NCI-H187 (cell line): ENCODE data around the gene SHOX.
"Not testable (repeated sequence)": the region's sequence is repeated elsewhere in the genome, so short reads cannot be mapped to it uniquely, and the experiment has no call there.

Source experiments
- DNase-seq, 2 experiments: peaks; one replicate each; lab custom pipeline; 2025; lab: John Stamatoyannopoulos, UW

SHOX gene

DNA sequence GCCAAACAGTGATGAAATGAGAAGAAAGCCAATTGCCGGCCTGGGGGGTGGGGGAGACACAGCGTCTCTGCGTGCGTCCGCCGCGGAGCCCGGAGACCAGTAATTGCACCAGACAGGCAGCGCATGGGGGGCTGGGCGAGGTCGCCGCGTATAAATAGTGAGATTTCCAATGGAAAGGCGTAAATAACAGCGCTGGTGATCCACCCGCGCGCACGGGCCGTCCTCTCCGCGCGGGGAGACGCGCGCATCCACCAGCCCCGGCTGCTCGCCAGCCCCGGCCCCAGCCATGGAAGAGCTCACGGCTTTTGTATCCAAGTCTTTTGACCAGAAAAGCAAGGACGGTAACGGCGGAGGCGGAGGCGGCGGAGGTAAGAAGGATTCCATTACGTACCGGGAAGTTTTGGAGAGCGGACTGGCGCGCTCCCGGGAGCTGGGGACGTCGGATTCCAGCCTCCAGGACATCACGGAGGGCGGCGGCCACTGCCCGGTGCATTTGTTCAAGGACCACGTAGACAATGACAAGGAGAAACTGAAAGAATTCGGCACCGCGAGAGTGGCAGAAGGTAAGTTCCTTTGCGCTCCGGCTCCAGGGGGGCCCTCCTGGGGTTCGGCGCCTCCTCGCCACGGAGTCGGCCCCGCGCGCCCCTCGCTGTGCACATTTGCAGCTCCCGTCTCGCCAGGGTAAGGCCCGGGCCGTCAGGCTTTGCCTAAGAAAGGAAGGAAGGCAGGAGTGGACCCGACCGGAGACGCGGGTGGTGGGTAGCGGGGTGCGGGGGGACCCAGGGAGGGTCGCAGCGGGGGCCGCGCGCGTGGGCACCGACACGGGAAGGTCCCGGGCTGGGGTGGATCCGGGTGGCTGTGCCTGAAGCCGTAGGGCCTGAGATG, at the start of gene SHOX:
Gene SHOX (plus strand): TSS at position 180 of the 885 bp plus-strand sequence. CDS start 107 bp downstream, at position 287.
- DNase-seq = no peak

DNA sequence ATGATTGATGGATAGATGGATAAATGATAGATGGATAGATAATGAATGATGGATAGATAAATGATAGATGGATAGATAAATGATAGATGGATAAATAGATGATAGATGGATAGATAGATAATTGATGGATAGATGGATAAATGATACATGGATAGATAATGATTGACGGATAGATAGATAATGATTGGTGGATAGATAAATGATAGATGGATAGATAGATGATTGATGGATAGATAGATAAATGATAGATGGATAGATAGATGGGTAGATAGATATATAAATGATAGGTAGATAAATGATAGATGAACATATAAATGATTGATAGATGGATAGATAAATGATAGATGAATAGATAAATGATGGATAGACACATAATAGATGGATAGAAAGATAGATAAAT, 49.5 kb upstream of the SHOX start:
- no peak for DNase-seq

DNA sequence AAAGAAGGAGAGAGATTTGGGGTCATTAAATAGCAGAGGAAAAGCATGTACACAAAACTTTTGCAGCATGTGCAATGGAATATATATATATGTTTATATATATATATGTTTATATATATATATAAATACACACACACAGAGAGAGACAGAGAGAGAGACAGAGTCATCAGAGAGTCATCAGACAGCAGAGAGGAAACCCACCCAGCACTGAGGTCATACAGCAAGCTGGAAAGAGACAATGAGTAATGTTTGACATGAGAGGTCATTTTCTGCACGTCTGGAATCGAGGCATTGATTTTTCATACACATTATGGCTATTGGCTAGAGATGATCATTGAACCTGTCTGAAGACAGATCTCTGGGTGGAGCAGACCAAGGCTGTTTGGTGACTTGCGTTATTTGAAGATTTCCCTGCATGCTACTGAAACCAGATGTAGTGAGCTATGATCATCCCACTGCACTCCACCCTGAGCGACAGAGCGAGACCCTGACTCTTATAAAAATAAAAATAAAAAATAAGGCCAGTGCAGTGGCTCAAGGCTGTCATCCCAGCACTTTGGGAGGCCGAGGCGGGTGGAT, 48.8 kb upstream of the SHOX start:
- no peak for DNase-seq

DNA sequence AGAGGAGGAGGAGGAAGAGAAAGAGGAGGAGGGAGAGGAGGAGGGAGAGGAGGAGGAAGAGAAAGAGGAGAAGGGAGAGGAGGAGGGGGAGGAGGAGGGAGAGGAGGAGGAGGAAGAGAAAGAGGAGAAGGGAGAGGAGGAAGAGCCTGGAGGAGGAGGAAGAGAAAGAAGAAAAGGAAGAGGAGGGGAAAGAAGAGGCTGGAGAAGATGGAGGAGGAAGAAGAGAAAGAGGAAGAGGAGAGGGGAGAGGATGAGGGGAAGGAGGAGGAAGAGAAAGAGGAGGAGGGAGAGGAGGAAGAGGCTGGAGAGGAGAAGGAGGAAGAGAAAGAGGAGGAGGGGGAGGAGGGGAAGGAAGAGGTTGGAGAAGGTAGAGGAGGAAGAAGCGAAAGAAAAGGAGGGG, 46.0 kb upstream of the SHOX start:
- no peak for DNase-seq

DNA sequence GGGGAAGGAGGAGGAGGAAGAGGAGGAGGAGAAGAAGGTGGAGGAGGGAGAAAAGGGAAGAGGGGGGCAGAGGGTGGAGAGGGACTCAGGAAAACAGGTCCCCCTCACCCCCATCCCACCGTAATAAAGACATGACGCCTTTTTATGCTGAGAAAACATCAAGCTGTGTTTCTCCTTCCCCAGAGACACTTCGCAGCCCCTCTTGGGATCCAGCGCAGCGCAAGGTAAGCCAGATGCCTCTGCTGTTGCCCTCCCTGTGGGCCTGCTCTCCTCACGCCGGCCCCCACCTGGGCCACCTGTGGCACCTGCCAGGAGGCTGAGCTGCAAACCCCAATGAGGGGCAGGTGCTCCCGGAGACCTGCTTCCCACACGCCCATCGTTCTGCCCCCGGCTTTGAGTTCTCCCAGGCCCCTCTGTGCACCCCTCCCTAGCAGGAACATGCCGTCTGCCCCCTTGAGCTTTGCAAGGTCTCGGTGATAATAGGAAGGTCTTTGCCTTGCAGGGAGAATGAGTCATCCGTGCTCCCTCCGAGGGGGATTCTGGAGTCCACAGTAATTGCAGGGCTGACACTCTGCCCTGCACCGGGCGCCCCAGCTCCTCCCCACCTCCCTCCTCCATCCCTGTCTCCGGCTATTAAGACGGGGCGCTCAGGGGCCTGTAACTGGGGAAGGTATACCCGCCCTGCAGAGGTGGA, 45.3 kb upstream of the SHOX start:
- DNase-seq = no peak

DNA sequence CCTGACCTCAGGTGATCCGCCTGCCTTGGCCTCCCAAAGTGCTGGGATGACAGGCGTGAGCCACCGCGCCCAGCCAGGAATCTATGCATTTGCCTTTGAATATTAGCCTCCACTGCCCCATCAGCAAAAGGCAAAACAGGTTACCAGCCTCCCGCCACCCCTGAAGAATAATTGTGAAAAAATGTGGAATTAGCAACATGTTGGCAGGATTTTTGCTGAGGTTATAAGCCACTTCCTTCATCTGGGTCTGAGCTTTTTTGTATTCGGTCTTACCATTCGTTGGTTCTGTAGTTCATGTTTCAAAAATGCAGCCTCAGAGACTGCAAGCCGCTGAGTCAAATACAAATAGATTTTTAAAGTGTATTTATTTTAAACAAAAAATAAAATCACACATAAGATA, 44.2 kb upstream of the SHOX start:
- DNase-seq = no peak

DNA sequence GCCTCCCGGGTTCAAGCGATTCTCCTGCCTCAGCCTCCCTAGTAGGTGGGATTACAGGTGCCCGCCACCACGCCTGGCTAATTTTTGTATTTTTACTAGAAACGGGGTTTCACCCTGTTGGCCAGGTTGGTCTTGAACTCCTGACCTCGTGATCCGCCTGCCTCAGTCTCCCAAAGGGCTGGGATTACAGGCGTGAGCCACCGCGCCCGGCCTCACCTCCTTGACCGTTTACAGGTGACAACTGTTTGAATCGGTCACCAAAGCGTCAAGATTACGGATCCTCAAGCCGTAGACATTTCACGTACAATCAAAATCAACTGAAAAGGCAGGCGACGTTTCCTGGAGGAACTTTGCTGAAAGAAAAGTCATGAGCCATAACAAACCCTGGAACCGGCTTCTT, 41.3 kb upstream of the SHOX start:
- DNase-seq = not testable (repeated sequence)

DNA sequence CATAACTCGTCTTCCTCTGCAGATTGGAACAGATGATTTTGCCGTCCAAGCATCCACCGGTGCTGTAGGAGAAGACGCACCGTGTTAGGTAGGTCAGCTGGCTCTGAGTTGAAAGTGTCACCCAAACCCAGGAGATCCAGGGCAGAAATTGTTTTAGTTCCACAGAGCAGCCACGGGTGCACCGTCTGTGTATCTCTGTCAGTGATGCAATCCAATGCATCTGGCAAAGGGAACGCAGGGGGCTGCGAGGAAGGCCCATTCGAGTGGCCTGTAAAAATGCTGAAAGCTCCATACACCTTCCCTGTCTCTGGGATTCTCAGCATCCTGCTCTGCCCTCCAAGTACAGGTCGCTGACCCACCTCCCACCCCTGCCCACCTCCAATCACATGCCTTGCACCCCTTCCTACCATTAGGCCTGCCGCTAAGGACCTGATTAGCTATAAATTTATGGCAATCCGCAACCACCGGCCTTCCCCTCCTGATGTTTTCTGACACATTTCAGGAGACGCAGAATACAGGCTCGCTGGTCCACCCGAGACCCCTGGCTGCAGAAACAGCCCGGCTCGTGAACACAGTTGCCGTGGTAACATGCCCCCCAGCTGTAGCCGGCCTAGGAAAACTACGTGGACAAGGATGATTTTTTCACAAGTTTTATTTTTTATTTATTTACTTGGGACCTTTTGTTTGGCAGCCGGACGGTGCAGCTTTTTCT, 39.7 kb upstream of the SHOX start:
- DNase-seq = no peak

DNA sequence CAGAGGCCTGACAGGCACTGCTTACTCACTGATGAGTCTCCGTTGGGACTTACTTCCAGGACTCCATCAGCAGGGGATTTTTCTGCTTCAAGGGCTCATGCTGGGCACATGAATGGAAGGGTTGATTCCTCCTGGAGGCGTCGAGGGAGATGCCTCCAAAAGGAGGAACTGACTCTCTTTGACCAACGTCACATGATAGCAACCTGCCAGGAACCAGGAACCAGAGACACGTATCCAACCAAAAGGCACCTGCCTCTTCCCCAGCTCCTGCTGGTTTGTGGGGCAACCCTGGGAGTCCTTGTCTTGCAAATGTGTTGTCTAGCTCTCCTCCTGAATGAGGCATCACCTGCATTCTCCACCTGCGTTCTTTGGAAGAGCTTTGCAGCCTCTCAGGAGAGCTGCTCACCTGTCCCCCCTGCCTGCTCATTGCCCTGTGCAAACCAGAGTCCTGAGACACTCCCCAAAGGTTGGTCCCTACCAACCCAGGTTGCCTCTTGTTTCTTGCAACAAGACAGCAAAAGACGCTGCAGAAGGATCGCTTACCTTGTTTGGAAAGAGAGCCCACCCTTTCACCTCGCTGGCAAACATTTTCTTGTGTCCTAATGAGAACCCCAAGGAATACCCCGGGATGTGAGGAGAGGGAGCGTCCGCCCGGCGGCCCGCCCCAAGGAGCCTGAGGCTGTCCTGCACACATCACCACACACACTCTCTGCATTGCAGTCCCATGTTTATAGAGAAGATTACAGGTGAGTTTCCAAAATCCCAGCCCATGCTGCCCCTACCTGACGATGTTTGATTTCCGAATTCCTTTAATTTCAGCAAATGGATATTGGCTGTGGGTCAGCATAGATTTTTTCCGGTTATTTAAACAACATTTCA, 30.5 kb upstream of the SHOX start:
- no peak for DNase-seq

DNA sequence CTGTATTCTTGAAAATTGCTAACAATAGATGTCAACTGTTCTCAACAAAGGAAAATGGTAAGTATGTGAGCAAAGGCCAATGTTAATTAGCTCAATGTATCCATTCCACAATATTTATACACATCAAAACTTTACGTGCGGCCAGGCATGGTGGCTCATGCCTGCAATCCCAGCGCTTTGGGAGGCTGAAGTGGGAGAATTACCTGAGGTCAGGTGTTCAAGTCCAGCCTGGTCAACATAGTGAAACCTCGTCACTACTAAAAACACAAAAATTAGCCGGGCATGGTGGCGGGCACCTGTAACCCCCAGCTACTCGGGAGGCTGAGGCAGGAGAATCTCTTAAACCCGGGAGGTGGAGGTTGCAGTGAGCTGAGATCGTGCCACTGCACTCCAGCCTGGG, 27.6 kb upstream of the SHOX start:
- not testable (repeated sequence) for DNase-seq

DNA sequence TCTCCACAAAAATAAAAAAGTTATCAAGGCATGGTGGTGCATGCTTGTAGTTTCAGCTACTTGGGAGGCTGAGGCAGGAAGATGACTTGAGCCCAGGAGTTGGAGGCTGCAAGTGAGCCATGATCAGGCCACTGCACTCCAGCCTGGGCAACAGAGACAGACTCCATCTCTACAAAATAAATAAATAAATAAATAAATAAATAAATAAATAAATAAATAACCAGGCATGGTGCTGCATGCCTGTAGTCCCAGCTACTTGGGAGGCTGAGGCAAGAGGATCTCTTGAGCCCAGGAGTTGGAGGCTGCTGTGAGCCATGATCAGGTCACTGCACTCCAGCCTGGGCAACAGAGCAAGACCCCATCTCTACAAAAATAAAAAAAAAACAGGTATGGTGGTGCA, 26.0 kb upstream of the SHOX start:
- DNase-seq = not testable (repeated sequence)

DNA sequence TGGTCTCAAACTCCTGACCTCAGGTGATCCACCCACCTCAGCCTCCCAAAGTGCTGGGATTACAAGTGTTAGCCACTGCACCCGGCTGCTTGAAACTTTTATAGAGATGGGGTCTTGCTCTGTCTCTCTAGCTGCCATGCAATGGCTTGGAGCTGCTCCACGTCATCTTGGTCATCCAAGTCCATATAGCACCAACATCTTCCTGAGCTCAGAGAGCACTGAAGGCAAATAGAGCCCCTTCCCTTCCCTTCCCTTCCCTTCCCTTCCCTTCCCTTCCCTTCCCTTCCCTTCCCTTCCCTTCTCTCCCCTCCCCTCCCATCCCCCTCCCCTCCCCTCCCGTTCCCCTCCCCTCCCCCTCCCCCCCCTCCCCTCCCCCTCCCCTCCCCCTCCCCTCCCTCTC, 22.5 kb upstream of the SHOX start:
- DNase-seq = not testable (repeated sequence)

DNA sequence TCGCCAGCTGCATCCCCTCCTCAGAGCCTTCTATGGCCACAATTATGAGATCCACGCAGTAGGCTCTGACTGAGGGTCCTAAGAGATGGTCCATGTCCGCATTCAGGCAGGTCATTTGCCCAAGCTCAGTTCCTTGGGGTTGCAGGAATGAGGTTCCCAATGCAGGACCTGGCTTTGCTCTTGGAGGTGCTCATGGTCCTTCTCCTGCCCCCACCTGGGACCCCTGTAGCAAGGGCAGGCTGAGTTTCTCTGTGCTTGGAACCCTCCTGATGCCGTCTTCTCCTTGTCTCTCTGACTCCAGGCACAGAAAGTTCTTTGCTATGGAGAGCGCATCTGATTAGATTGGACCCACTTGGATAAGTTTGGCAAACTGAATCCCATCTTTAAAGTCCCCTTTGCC, 16.5 kb upstream of the SHOX start:
- no peak for DNase-seq

DNA sequence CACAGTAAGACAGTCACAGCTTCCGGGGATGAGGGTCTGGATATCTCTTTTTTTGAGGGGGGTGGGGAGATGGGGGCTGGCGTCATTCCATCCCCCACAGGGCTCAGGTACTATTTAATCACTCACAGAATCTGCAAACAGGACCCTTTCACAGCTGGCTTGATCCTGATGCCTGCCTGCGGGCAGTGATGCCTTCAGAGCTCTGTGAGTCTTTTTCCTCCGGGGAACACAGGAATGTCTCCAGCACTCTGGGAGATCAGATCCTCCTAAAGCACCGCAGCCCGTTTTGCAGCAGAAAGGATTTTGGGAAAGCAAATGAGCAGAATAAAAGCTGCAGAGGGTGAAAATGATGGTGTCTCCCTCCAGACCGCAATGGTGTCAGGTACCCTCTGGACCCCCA, 13.2 kb upstream of the SHOX start:
- no peak for DNase-seq

DNA sequence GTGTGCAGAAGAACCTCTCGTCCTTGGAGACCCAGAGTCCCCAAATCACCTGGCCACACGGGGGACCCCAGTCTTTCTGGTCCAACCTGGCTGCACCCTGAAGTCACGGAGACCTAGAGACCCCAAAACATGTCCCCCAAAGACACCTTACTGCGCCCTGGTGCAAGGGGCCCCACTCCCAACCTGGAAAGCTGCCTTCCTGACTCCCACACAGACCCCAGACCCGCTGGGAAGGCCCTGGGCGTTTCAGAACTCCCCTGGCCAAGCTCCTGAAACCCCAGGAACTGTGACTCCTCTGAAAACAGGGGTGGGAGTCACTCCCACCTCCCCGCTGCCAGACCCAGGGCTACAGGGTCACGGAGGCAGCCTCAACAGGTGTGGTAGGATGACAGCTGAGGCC, 12.7 kb upstream of the SHOX start:
- DNase-seq = no peak

DNA sequence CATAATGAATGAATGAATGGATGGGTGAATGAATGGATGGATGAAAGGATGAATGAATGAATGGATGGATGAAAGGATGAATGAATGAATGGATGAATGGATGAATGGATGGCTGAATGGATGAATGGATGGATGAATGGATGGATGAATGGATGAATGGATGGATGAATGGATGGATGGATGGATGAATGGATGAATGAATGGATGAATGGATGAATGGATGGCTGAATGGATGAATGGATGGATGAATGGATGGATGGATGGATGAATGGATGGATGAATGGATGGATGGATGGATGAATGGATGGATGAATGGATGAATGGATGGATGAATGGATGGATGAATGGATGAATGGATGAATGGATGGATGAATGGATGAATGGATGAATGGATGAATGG, 12.3 kb upstream of the SHOX start:
- not testable (repeated sequence) for DNase-seq

DNA sequence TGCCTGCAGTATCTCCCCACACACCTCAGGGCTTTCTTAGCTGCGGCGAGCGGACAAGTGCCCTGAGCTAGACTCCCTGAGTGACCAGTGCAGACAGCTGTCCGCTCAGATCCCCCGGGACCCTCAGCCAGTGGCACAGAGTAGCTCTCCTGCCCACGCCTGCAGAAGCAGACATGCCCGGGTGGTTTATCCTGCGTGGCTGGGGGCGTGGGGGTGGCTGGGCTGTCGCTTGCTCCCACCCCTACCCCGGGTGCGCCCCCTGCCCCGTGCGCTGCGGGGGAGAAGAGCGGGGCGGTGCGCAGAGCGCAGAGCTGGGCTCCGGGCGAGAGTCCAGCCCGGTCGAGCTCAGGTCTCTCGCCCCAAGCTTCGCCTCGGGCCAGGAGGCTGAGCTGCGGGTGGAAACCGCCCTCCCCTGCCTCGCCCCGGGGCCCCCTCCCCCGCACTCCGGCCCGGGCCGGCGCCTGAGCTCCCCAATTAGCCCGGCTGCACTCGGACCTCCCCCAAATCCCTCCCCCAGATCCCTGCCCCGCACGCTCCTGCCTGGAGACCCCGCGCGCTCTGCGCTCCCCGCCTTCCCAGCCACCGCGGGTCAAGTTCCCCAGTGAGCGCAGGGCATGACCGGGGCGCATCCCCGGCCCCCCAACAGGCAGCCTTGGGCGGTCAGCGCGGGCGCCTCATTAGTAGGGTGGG, 11.7 kb upstream of the SHOX start:
- DNase-seq = no peak

DNA sequence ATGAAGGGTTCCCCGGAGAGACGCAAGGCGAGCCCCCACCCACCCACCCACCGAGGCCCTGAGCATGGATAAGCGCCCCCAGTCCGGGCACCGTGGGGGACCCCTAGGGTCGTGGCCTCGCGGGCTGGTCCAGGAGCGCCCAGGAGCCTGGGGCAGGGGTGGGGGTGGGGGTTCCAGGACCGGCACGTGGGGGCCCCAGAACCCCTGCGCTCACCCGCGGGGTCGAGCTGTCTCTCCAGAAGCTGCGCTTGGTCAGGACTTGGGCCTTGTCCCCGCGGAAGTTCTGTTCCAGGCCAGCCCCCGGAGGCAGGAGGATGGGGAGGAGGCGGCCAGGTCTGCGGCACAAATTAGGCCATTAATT, 11.2 kb upstream of the SHOX start:
- DNase-seq = no peak

DNA sequence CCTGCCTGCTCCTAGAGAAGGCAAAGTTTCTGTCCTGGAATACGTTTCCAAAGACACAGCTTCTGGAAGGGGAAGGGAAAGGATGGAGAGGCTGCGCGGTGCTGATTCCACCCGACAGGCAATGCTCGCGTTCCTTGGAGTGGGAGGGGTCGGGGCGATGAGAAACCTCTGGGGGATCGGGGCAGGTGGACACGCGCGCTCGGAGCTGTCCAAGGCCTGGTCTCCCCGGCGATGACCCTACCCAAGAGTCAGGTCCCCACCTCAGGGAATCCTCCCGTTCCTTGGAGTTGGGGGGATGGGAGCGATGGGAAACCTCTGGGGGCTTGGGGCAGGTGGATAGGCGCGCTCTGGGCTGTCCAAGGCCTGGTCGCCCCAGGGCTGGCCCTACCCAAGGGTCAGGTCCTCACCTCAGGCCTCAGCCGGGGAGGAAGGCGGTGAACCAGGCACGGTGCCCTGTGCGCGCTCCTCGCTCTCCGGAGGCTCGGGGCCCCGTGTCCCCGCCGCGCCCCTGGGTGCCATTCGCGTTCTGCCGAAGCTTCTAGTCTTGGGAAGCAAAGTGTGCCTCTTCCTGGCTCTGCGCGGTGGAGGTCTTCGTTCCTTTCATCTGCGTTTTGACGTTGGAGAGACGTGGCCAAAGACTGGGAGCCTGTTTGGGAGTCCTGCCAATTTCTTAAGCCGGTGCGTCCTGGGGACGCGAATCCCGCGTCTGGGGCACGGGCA, 10.6 kb upstream of the SHOX start:
- no peak for DNase-seq
